Activated CD4-positive, alpha-beta T cell treated with anti-CD3 and anti-CD28 coated beads, Interleukin-2, amount 50 U/mL, for 24 hours (primary cell): ENCODE measurements around the gene RABIF.
"Not testable (repeated sequence)": the region's sequence is repeated elsewhere in the genome, so short reads cannot be mapped to it uniquely, and the experiment has no call there.

Experiments
- DNase-seq, 2 donors: peaks; one replicate each; pipeline ENCODE4 v3.0.0-alpha.2; 2020; ENCODE audit warnings: low read depth in 1 of 2, low spot score in 1 of 2

RABIF gene

GRCh38 chr1:202834771-202835547, 54.0 kb downstream of the RABIF start:
- DNase-seq: no peak

GRCh38 chr1:202831906-202832305, 57.0 kb downstream of the RABIF start:
- DNase-seq: no peak

- DNase-seq: not testable (repeated sequence)
Measured at GRCh38 chr1:202829223-202829622, 59.7 kb downstream of the RABIF start.
